Thyroid gland (tissue), 4 donors: ENCODE measurements around the gene PRPF8.

Experiments
- CTCF ChIP-seq, 6 experiments: fragments of 200-600 bp in 3 of 6; fragments of 450-650 bp in 3 of 6; sonication (generic) in 3 of 6; IDR thresholded peaks; one replicate each; pipeline ENCODE4 v1.5.1; 2016 to 2019; ENCODE audit warnings: antibody characterized with exemption in 6 of 6, mild to moderate bottlenecking in 2 of 6, inconsistent platforms in 1 of 6, moderate library complexity in 1 of 6
- POLR2A ChIP-seq, 2 donors: fragments of 450-650 bp; IDR thresholded peaks; one replicate each; pipeline ENCODE4 v1.6.1; 2017; ENCODE audit warnings: antibody characterized with exemption in 2 of 2, mild to moderate bottlenecking in 2 of 2, moderate library complexity in 1 of 2

GRCh38 chr17:1638171-1638590, 46.5 kb downstream of the PRPF8 start:
- TF ChIP-seq CTCF (IDR thresholded peaks at IDR 0.05) (no peak), POLR2A (IDR thresholded peaks at IDR 0.05) (no peak)
